CD4-positive, alpha-beta T cell (primary cell): Measurements from ENCODE around the gene DMTF1. TPM values are rescaled to one million over a fixed set of nuclear protein-coding genes. Genes with fewer than 3 reads are reported as not detected.

Experiments used
- ATAC-seq: fragments of 200-7000 bp; cut with Tn5 transposase; one replicate; pipeline ENCODE4 v1.10.0; 2022; ENCODE audit warnings: mild to moderate bottlenecking; ENCODE audit not compliant: poor library complexity
- CTCF ChIA-PET: fragments of 350-600 bp; sonication (Branson Sonifier 250); formaldehyde crosslinking; loops from one replicate; lab custom pipeline; 2021; ENCODE audit warnings: antibody characterized with exemption, inconsistent platforms; lab: Charles Lee
- POLR2A ChIA-PET: fragments of 350-600 bp; sonication (Branson Sonifier 250); formaldehyde crosslinking; loops from one replicate; lab custom pipeline; 2021; ENCODE audit warnings: antibody characterized with exemption, inconsistent platforms; lab: Charles Lee
- DNase-seq, 14 experiments: peaks; one replicate each; pipeline ENCODE4 v3.0.0-alpha.2; 2013 to 2020; ENCODE audit warnings: mixed read lengths in 2 of 14
- H3K27ac ChIP-seq, 2 donors: one replicate each; pipeline versions ENCODE4 v1.5.1 to v1.7.0; 2013; ENCODE audit warnings: low read length in 2 of 2, low read depth in 1 of 2, mild to moderate bottlenecking in 1 of 2
- H3K27me3 ChIP-seq, 2 experiments: 1 replicate in 1 of 2; 2 replicates in 1 of 2; pipeline versions ENCODE4 v1.6.1 to v1.7.0; 2013; ENCODE audit warnings: low read length in 2 of 2, control low read depth in 1 of 2, mild to moderate bottlenecking in 1 of 2, moderate library complexity in 1 of 2; ENCODE audit not compliant: insufficient read depth in 2 of 2, control insufficient read depth in 1 of 2
- H3K36me3 ChIP-seq: one replicate; pipeline ENCODE4 v1.6.1; 2013; ENCODE audit warnings: low read length, control low read depth; ENCODE audit not compliant: insufficient read depth
- H3K4me1 ChIP-seq: one replicate; pipeline ENCODE4 v1.6.1; 2013; ENCODE audit warnings: low read length, control low read depth; ENCODE audit not compliant: insufficient read depth
- H3K4me3 ChIP-seq: one replicate; pipeline ENCODE4 v1.5.1; 2013; ENCODE audit warnings: mild to moderate bottlenecking, low read length, moderate library complexity
- H3K9me3 ChIP-seq, 2 experiments: 1 replicate in 1 of 2; 2 replicates in 1 of 2; pipeline versions ENCODE4 v1.6.1 to v1.7.0; 2013; ENCODE audit warnings: low read length in 2 of 2, mild to moderate bottlenecking in 2 of 2, control low read depth in 1 of 2, moderate library complexity in 1 of 2; ENCODE audit not compliant: control insufficient read depth in 1 of 2, insufficient read depth in 1 of 2
- H3K27ac Mint-ChIP-seq: one replicate; pipeline ENCODE4 v1.8.0; 2020; ENCODE audit warnings: mixed read lengths
- H3K27me3 Mint-ChIP-seq: one replicate; pipeline ENCODE4 v1.8.0; 2021; ENCODE audit warnings: mixed read lengths
- H3K36me3 Mint-ChIP-seq: one replicate; pipeline ENCODE4 v1.8.0; 2021; ENCODE audit warnings: low read depth, mixed read lengths
- H3K4me1 Mint-ChIP-seq: one replicate; pipeline ENCODE4 v1.8.0; 2021; ENCODE audit warnings: low read depth, mixed read lengths
- H3K4me3 Mint-ChIP-seq: one replicate; pipeline ENCODE4 v1.8.0; 2020; ENCODE audit warnings: mild to moderate bottlenecking, mixed read lengths
- H3K9me3 Mint-ChIP-seq: one replicate; pipeline ENCODE4 v1.8.0; 2020; ENCODE audit warnings: mixed read lengths
- CTCF ChIP-seq: fragments of 200-600 bp; IDR thresholded peaks from one replicate; pipeline ENCODE4 v1.8.0; 2022; ENCODE audit warnings: antibody characterized with exemption, mild to moderate bottlenecking
- intact Hi-C, 2 experiments: fragments of 100-400 bp; cut with DNase I in 1 of 2; cut with micrococcal nuclease in 1 of 2; formaldehyde crosslinking; loops; one replicate each; pipeline versions ENCODE4 v1.15.1 to v1.9.0; 2023 to 2025; cut with DNase I, micrococcal nuclease
- total RNA-seq, 174 experiments: library from RNA in 2 of 174; stranded (reverse) in 2 of 174; gene quantifications; one replicate each; pipeline ENCODE4 v1.2.3 and lab custom pipeline; 2021 to 2026

Gene DMTF1
- total RNA-seq, 2 experiments from 2014 or later = 114 to 115 TPM

- CTCF ChIA-PET = interaction anchor here (1.0 kb wide), 1 partner anchor 22 kb away, joined by 3 read pairs; no protein-coding TSS in a partner anchor
- TF ChIP-seq CTCF = no peak
- Mint-ChIP-seq H3K36me3 (peaks cover 96% of the 10 kb centered on the region), H3K9me3 (no peaks in the 10 kb centered on the region), H3K27ac (peak overlapping the region; percentile 52), H3K4me1 (peaks cover 54% of the 10 kb centered on the region), H3K27me3 (no peaks in the 10 kb centered on the region), H3K4me3 (no peak overlapping the region)
- H3K36me3 ChIP-seq = peaks cover 97% of the 10 kb centered on the region
- POLR2A ChIA-PET = interaction anchor here (1.2 to 5.0 kb wide), 2 partner anchors 18 to 42 kb away, joined by 4 to 34 read pairs; partner anchors contain the start of gene DMTF1
- no peaks in the 10 kb centered on the region for H3K4me1 ChIP-seq
- DNase-seq (no peak), ATAC-seq (no peak)
- no peaks in the 10 kb centered on the region for H3K9me3 ChIP-seq
- no peak overlapping the region for H3K4me3 ChIP-seq
- H3K27me3 ChIP-seq = no peaks in the 10 kb centered on the region
- no peak overlapping the region for H3K27ac ChIP-seq
- intact Hi-C loops = no loop called here
Observed at GRCh38 chr7:87170828-87171227, 18.6 kb downstream of the DMTF1 start.

DNA sequence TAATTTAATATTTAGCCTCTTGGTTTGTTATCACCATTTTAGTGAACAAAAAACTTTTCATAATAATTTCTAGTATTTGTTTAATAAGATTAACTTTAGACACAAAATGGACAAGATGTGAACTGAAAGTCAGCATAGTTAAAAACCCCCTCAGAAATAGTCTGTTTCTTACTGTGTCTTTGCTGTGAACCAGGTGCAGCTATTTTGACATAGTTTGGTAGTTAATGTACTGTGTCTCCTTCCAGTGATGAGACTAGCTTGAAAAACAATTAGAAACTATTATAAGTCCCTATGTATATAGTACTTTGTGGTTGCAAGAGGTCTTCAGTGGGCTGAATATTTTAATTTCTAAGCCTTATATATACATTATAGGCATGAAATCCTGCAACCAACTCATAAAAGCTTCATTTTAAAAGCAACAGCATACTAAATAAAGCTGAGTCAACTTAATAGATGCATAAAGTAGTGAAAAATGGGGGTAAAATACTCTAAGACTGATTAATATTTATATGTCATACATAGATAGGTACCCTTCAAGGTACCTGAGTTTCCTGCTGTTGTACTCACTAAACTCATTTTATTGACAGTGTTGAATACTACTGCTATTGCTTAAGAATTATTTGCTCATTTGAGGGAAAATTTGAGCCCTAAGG lies 19.2 kb downstream of the DMTF1 start:
- intact Hi-C loops = no loop called here
- Histone ChIP-seq H3K4me3 (no peak overlapping the region), H3K9me3 (no peaks in the 10 kb centered on the region), H3K4me1 (no peaks in the 10 kb centered on the region), H3K27ac (no peak overlapping the region), H3K36me3 (peaks cover 94% of the 10 kb centered on the region), H3K27me3 (no peaks in the 10 kb centered on the region)
- DNase-seq = no peak
- Mint-ChIP-seq H3K27me3 (no peaks in the 10 kb centered on the region), H3K4me3 (no peak overlapping the region), H3K9me3 (no peaks in the 10 kb centered on the region), H3K27ac (peak overlapping the region; percentile 52), H3K4me1 (peaks cover 52% of the 10 kb centered on the region), H3K36me3 (peaks cover 96% of the 10 kb centered on the region)
- ChIA-PET POLR2A (interaction anchor here (1.2 to 5.0 kb wide), 2 partner anchors 18 to 42 kb away, joined by 4 to 34 read pairs; partner anchors contain the start of gene DMTF1), CTCF (interaction anchor here (1.0 kb wide), 1 partner anchor 23 kb away, joined by 3 read pairs; no protein-coding TSS in a partner anchor)
- ATAC-seq = no peak
- TF ChIP-seq CTCF = no peak

DNA sequence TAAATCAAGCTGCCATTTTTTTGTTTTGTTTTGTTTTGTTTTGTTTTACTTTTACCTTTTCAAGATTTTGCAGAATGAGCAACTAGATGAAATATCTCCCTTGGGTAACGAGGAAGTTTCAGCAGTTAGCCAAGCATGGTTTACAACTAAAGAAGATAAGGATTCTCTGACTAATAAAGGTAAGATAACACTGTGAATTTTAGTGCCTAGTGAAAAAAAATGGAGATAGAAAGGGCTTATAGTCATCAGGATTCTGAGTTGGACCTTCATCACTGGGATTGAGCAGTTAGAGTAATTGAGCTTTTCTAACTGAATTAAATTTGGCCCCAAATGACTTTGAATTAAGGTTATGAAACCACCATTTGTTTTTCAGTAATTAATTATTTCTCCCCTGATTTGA lies 21.2 kb downstream of the DMTF1 start:
- no peaks in the 10 kb centered on the region for H3K4me1 ChIP-seq
- POLR2A ChIA-PET = interaction anchor here (1.3 to 5.0 kb wide), 5 partner anchors 12 to 114 kb away, joined by 3 to 34 read pairs (median 7); partner anchors contain the start of genes DMTF1, ELAPOR2 and TMEM243
- Mint-ChIP-seq H3K27ac (peak overlapping the region; percentile 54), H3K27me3 (no peaks in the 10 kb centered on the region), H3K9me3 (no peaks in the 10 kb centered on the region), H3K4me3 (no peak overlapping the region), H3K36me3 (peaks cover 90% of the 10 kb centered on the region), H3K4me1 (peaks cover 50% of the 10 kb centered on the region)
- ATAC-seq (no peak), DNase-seq (no peak)
- H3K36me3 ChIP-seq = peaks cover 82% of the 10 kb centered on the region
- intact Hi-C loops = no loop called here
- no peak overlapping the region for H3K4me3 ChIP-seq
- no peak for TF ChIP-seq CTCF
- CTCF ChIA-PET = interaction anchor here (1.0 to 2.4 kb wide), 3 partner anchors 21 to 46 kb away, joined by 3 to 8 read pairs (median 3); partner anchors contain the start of genes DMTF1 and TMEM243
- H3K27me3 ChIP-seq = no peaks in the 10 kb centered on the region
- H3K27ac ChIP-seq = no peak overlapping the region
- H3K9me3 ChIP-seq = no peaks in the 10 kb centered on the region
